HG02970 (cell line): ENCODE data around the gene PLEKHF1.

Experiments used
- ATAC-seq: cut with Tn5 transposase; IDR thresholded peaks from one replicate; pipeline ENCODE4 v1.9.1; 2021; ENCODE audit warnings: mild to moderate bottlenecking, moderate library complexity, moderate number of reproducible peaks; ENCODE audit not compliant: unreplicated experiment, low FRiP score

PLEKHF1 gene

DNA sequence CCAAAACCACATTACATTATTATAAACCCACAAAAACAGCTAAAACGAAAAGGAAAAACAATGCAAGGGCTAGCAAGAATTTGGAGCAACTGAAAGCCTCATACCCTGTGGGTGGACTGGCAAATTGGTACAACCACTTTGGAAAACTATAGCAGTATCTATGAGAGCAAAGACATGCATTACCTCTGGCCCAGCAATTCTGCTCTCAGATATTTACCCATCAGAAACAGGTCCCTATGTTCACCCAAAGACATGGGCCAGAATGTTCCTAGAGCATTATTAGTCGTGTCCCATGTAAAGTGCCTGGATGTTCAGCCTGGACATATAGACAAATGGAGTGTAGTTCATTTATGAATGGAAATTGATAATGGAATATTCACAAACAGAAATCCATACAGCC lies 31.3 kb upstream of the PLEKHF1 start:
- no peak for ATAC-seq

DNA sequence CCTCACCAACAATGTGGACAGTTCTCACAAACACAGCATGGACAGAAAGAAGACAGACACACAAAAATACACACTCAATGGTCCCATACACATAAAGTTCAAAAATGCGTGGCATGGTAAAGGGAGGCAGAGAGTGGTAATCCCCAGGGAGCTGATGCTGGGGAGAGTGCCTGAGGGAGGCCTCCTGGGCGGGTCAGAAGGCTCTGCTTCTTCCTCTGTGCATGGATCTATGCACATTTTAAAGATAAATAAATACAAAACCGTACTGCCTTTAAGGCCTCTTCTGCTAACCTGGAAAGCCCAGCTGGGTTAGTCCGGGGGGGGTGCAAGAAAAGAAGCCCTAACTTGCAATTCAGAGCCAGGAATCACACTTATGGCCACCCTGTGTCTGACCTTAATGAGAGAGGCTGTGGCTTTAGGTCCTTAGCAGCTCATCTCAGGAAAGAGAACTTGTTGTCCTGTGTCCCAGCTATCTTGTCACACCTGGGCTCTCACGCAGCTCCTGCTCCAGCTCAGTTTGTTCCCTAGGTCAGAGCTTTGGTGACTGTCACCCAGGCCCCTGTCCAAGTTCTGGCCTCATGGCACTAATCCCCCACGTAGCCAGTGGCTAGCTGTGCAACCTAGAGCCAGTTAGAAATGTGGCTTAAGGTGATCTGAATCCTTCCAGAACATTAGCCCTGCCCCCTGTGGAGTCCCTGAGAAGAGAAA lies 30.7 kb upstream of the PLEKHF1 start:
- no peak for ATAC-seq

DNA sequence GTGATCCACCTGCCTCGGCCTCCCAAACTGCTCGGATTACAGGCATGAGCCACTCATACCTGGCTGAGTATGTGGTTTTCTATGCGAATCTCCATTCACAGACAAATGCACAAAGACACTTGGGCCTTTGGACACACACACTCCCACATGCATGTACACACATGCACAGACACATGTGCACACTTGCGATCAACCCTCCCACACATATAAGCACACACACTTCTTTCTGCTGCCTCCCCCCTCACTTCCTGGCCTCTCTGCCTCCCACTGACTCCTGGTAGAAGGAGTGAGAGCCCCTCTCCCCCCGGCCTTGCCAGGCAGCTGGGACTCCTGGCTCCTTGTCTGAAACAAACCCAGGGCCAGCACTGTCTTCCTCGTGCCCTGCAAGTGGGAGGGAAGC lies 29.3 kb upstream of the PLEKHF1 start:
- no peak for ATAC-seq

DNA sequence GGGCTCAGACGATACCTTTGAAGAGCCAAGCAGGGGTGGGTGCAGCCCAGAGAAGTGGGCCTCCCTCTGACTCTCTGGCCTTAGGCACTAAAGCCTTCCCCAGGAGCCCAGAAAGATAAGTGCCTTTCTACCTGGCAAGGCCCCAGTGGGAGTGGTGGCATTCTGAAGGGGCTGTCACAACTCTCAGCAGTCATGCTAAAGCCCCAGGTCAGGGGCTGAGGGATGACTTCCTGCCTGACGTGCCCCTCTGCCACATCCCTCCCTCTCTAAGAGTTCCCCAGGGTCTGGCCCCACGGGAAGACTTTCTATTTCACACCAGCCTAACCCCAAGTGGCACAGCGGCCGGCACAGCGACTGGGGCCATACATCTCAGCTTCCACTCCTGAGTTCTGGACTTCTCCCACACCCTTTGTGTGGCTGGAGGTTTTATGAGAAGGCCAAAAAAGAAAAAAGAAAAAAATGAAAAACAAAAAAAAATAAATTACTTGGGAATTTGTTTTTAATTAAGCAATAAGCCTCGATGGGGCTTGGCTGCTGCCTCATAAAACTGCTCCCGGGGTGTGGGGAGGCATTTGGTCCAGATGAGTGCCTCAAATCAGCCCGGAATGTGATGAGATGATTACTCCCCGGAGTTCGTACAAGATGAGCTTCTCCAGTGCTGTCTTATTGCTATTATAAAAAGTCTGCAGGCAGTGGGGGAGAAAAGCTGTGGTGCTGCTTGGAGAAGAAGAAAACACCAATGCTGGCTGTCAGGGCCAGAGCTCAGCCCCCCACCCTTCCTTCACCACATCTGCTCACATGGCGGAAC lies 28.5 kb upstream of the PLEKHF1 start:
- no peak for ATAC-seq

DNA sequence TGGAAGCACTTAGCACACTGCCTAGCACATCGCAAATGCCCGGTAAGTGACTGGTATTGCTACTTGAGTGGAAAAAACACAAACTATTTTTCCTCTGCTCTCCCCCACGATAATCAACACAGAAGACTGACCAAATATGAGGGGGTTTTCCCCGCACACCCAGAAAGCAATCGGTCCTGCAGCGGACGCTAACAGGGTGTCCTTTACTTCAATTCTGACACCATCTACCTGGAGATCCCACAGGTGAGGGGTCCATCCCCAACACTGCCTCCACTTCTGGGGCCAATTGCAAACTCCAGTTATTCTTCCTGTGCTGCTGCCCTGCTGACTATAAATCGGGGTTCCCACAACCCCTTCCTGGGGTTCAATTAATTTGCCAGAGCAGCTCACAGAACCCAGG lies 26.2 kb upstream of the PLEKHF1 start:
- ATAC-seq, result no peak

DNA sequence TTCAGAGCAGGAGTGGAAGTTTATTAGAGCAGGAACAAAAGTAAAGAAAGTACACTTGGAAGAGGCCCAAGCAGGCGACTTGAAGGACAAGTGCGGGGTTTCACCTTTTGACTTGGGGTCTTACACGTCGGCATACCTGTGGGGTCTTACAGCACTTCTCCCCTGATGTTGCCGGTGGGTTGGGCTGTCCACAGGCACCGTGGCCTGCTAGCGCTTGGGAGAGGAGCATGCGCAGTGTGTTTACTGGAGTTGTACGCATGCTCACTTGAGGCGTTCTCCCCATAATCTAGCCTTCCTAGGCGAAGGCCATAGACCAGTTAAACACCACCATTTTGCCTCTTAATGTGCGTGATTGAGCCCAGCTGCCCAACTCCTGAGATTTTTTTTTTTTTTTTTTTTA lies 25.0 kb upstream of the PLEKHF1 start:
- ATAC-seq, result no peak

DNA sequence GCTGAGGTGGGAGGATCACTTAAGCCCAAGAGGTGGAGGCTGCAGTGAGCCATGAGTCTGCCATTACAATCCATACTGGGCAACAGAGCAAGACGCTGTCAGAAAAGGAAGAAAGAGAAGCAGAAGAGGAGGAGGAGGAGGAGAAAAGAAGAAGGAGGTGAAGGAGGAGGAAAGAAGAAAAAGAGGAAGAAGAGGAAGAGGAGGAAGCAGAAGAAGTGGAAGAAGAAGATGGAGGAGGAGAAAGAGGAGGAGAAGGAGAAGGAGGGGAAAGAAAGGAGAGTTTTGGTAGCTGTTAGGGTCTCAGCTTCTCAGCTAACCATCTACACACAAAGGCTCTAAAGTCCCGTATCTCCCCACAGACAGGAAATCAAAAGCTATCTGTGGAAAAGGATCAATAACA lies 23.7 kb upstream of the PLEKHF1 start:
- ATAC-seq, result no peak

DNA sequence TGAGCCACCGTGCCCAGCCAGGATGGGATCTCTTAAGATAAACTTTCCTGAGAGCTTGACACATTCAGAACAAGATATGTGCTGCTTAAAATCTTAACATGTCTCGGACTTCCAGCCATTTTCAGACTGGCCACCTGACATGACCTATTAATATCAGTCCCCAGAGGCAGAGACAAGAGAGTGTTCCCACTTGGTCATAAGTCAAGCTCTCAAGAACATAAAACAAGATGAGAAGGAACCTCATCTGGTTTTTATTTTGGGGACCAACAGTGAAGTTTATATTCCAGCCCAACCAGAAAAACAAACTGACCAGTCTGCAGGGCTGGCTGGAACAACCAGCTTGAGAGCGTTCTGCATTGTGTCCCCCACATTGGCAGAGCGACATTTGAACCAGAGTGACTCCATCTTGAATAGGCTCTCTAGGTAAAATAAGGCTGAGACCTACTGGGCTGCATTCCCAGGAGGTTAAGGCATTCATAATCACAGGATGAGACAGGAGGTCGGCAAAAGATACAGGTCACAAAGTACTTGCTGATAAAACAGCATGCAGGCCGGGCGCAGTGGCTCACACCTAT lies 21.8 kb upstream of the PLEKHF1 start:
- ATAC-seq, result no peak

DNA sequence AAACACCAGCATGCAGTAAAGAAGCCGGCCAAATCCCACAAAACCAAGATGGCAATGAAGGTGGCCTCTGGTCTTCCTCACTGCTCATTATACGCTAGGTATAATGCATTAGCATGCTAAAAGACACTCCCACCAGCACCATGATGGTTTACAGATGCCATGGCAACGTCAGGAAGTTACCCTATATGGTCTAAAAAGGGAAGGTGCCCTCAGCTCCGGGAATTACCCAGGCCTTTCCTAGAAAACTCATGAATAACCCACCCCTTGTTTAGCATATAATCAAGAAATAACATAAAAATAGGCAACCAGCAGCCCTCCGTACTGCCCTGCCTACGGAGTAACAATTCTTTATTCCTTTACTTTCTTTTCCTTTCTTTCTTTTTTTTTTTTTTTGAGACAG lies 21.1 kb upstream of the PLEKHF1 start:
- no peak for ATAC-seq

DNA sequence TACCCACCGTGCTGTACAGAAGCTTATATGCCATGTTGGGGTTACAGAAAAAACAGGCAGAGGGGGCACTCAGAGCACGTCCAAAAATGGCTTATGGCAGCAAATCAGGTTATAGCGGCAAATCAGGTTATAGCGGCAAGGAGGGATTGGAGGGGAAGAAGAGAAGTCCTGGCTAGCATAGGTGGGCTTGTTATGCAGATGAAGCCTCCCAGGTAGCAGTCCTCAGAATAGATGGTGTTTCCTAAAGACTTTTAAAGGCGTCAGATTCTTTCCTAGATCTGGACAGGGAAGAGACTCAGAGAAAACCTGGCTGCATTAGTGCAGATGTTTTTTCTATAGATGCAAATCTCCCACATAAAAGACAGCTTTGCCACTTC lies 19.8 kb upstream of the PLEKHF1 start:
- ATAC-seq, result no peak

DNA sequence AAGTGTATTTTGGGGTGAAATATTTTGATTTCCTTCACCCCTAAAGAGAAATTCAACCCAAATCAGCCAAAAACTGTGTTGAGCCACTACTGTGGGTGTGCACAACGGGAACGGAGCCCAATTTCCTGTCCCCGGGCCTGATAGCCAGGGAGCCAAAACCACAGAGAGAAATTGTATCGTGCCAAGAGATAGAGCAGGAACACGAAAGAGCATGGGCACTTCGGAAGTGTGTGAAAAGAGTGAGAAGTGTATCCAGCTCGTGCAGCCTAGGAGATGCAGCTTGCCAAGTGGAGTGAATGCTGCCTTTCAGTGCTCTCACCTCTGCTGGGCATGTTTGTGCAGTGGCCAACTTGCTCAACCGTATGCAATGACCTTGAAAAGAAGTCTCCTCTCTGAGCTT lies 19.4 kb upstream of the PLEKHF1 start:
- ATAC-seq, result no peak

DNA sequence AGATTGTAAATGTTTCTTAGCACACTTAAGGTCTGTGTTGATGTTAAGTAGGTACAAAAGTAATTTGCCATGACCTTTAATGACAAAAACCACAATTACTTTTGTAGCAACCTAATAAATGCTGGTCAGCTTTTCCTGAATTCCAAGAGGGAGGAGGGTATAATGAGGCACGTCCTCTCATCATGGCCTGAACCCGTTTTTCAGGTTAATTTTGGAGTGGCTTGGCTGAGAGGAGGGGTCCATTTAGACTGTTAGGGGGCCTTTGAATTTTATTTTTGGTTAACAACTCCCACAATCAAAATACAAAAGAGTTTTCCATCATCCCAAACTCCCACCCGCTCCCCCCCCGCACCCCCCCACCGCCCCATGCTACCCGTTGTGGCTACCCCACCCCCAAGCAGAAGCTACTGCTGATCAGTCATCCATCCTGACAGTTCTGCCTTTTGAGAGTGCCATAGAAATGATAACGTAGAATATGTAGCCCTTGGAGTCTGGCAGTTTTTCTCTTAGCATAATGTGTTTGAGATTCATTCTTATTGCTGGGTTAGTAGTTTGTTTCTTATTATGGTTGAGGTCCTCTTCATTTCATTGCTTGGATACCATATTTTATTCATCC lies 14.4 kb upstream of the PLEKHF1 start:
- no peak for ATAC-seq

DNA sequence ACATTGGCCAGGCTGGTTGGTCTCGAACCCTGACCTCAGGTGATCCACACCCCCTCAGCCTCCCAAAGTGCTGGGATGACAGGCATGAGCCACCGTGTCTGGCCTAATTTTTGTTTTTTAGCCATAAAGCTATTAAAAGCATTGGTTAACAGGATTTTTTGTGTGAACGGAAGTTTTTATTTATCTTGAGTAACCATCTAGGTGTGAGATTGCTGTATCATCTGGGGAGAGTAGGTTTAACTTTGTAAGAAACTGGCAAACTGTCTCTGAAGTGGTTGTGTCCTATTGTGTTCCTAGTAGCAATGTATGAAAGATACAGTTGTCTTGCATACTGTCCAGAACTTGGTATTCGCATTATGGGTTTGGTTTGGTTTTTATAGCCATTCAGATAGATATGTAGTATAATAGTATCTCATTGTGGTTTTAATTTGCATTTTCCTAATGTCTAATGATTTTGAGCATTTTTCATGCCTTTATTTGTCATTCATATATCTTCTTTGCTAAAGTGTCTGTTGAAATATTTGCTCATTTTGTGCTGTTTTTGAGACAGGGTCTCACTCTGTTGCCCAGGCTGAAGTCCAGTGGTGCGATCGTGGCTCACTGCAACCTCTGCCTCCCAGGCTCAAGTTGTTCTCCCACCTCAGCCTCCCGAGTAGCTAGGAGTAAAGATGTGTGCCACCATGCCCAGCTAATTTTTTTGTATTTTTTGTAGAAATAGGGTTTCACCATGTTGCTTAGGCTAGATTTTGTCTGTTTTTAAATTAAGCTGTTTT lies 13.5 kb upstream of the PLEKHF1 start:
- ATAC-seq, result no peak

DNA sequence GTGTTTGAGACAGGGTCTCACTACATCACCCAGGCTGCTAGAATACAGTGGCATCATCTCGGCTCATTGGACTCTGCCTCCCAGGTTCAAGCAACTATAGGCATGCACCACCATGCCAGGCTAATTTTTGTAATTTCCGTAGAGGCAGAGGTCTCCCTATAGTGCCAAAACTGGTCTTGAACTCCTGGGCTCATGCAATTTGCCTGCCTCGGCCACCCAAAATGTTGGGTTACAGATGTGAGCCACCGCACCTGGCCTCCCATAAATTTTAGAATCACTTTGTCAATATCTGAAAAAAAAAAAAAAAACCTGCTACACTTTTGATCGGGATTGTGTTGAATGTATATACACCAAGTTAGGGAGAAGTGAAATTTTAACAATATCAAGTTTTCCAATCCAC lies 11.9 kb upstream of the PLEKHF1 start:
- no peak for ATAC-seq

DNA sequence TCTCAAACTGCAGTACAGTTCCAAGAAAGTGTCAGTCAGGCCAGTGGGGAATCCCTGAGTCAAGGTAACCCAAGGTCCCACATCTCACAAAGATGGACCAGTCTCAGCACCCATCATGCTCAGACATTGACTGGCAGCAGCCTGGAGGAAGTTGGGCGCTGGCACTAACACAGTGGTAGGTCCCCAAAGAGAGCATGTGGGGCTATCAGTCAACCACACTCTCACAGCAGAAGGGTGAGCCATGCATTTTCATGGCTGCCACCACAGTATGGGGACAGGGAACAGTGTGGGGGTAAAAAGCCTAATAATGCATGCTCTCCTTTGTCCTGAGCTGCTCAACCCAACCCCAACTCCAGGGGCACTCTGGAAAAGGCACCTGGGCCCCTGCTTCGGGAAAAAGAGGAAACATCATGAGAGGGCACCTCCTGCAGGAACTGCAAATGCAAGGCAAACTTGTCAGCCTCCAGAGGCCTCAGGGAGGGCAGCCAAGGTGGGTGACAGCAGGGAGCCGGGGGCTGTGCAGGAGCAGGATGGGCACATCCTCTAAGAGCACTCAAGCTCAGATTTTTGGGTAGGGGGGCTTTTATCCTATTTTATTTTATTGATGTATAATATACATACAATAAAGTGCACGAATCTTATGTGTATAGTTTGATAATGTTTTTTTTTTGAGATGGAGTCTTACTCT lies 9.5 kb upstream of the PLEKHF1 start:
- ATAC-seq, result no peak

DNA sequence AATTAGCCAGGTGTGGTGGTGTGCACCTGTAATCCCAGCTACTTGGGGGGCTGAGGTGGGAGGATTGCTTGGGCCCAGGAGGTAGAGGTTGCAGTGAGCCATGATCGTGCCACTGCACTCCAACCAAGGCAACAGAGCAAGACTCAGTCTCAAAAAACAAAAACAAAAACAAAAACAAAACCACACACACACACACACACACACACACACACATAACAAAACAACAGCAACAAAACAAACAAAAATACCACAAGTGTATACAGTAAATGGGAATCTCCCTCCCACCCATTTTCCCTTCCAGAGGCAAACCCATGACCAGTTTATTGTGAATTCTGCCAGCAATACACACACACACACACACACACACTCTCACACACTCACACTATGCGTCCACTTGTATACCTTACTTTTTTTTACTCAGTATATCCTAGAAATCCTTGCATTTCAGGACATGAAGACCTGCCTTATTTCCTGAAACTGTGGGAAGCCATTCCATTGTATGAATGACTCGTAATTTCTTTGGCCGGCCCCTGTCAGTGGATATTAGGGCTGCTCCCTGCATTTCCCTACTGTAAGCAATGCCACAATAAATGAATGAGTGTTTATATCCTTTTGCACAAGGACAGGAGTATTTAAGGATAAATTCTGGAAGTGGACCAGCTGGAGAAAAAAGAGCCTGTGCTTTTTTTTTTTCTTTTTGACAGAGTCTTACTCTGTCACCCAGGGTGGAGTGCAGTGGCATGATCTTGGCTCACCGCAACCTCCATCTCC lies 6.9 kb upstream of the PLEKHF1 start:
- ATAC-seq, result no peak

DNA sequence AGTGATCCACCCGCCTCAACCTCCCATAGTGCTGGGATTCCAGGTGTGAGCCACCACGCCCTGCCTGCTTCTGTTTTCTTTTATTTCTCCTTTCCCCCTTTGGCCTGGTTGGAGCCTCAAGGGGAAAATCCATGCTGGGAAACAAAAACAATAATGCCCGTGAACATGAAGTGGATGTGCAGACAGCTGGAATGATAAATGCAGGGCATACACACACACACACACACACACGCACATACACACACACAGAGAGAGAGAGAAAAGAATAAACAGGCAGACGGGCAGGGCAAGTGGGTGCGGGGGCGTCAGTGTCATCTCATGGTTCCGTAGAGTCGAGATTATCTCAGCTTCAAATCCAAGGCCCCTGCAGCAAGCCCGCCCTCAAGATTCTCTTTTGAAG lies 4.4 kb upstream of the PLEKHF1 start:
- ATAC-seq, result no peak

DNA sequence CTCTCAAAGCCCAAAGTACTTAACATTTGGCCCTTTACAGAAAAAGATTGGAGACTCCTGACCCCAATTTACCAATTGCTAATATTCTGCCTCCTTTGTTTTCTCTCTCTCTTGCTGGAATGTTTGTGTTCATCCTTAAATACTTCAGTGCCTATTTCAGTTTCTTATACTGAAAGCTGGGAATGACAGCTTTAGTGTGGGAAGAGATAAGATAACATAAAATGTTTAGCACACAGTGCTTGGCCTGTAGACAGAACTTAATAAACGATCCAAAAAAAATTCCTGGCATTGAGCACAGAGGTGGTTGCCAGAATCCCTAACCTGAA lies 3.0 kb upstream of the PLEKHF1 start:
- ATAC-seq, result no peak

DNA sequence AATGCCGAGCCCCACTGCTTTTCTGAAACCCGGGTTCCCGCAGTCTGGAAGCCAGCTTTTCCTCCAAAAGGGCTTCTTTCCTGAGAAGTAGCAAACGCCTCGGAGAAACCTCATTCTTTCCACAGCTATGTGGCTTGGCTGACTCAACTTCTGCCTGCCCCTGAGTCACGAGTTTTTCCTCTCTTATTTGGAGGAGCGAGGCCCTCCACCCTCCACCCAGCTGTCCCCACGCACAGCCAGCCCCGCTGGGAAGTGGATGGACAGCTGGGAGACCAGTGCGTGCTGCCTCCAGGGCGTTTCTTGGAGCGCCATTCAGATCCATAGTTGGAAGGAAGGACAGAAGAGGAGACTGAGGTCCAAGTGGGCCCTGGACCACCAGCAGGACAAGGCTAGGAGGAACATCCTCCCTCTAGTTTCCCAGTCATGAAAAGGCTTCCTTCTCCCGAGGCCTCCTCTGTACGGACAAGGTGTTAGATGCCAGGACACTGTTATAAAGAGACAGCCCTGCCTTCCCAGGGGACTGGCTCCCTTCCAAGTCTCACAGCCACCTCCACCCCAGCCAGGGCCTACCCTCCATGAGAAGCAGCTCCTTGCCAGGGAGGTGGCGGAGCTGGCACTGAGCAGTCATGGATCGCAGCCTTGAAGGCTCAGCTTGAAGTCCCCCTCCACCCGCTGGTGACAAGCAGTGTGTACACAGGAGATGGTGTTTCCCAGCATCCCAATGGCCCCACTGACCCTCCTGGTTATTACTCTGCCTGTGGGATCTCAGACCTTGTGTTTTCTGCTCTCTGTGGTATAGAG lies 2.5 kb upstream of the PLEKHF1 start:
- ATAC-seq, result no peak
